NCI-H1417 treated with DMSO at 0.1 percent for 48 hours (cell line): ENCODE measurements around the gene TAF12.
"Not testable (repeated sequence)": the region's sequence is repeated elsewhere in the genome, so short reads cannot be mapped to it uniquely, and the experiment has no call there.

Experiments used
- DNase-seq: peaks from one replicate; lab custom pipeline; 2025; lab: John Stamatoyannopoulos, UW

TAF12 gene

GRCh38 chr1:28642847-28643635, at the start of gene TAF12:
TAF12 (minus strand) TSS chr1:28643067; CDS start chr1:28622081, 20,986 bp downstream.
- DNase-seq = peak; percentile 77

- DNase-seq = not testable (repeated sequence)
Observed at GRCh38 chr1:28691627-28692026, 48.8 kb upstream of the TAF12 start.

GRCh38 chr1:28684937-28685336, 42.1 kb upstream of the TAF12 start:
- no peak for DNase-seq

GRCh38 chr1:28682840-28683239, 40.0 kb upstream of the TAF12 start:
- no peak for DNase-seq

- DNase-seq = no peak
Observed at GRCh38 chr1:28680151-28680550, 37.3 kb upstream of the TAF12 start.

GRCh38 chr1:28675924-28676257, 33.0 kb upstream of the TAF12 start:
- DNase-seq = no peak

GRCh38 chr1:28672971-28673370, 30.1 kb upstream of the TAF12 start:
- not testable (repeated sequence) for DNase-seq

- no peak for DNase-seq
Observed at GRCh38 chr1:28671254-28671780, 28.4 kb upstream of the TAF12 start.

GRCh38 chr1:28668956-28669723, 26.3 kb upstream of the TAF12 start:
- DNase-seq = no peak

- DNase-seq = no peak
Observed at GRCh38 chr1:28668191-28668955, 25.5 kb upstream of the TAF12 start, which contains the start of gene GMEB1. GMEB1 (plus strand) TSS chr1:28668784; CDS start chr1:28683613, 14,829 bp downstream.

- no peak for DNase-seq
Observed at GRCh38 chr1:28666806-28667205, 23.9 kb upstream of the TAF12 start.

- DNase-seq = no peak
Observed at GRCh38 chr1:28663871-28664470, 21.1 kb upstream of the TAF12 start.

GRCh38 chr1:28656335-28656734, 13.5 kb upstream of the TAF12 start:
- no peak for DNase-seq

- not testable (repeated sequence) for DNase-seq
Observed at GRCh38 chr1:28655448-28656311, 12.8 kb upstream of the TAF12 start.

GRCh38 chr1:28653870-28654269, 11.0 kb upstream of the TAF12 start:
- DNase-seq = not testable (repeated sequence)

- not testable (repeated sequence) for DNase-seq
Observed at GRCh38 chr1:28653063-28653462, 10.2 kb upstream of the TAF12 start.

GRCh38 chr1:28648474-28649198, 5.8 kb upstream of the TAF12 start, which contains the start of gene RNU11:
RNU11 (plus strand) TSS chr1:28648600.
- DNase-seq = peak; percentile 92

- DNase-seq = peak; percentile 88
Observed at GRCh38 chr1:28648008-28648473, 5.2 kb upstream of the TAF12 start.

GRCh38 chr1:28646040-28646439, 3.2 kb upstream of the TAF12 start:
- no peak for DNase-seq

GRCh38 chr1:28645406-28645805, 2.5 kb upstream of the TAF12 start:
- not testable (repeated sequence) for DNase-seq
